Hepatocyte (in vitro differentiated cells): Measurements from ENCODE around the gene PXDC1.

ENCODE experiments used
- EZH2 ChIP-seq: fragments of 200-600 bp; sonication (generic); IDR thresholded peaks from 2 replicates; pipeline ENCODE4 v1.6.1; 2016; ENCODE audit warnings: antibody characterized with exemption, mild to moderate bottlenecking, borderline replicate concordance
- TF ChIP-seq, protein P1 (sequence below): fragments of 200-600 bp; sonication (generic); IDR thresholded peaks from 2 replicates; pipeline ENCODE4 v1.5.1; 2016; ENCODE audit warnings: antibody characterized with exemption, mild to moderate bottlenecking; ENCODE audit not compliant: poor library complexity

DNA sequence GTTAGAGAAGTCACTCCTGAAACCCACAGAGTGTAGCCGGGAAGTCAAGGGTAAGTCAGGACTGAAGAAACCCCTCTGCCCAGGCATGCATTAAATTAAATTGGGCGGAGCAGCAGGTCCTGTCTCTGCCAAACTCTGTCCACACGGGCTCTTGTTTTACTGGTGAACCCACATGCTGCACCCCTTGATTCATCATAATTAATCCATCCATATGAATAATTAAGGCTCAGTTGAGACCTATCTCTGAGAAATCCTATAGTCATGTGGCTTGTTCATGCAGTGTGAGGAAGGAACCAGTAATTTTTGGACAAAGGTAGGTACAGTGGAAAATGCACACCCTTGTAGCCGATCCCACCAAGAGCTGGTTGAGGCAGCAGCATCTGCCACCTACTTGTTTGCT is 43.0 kb downstream of the PXDC1 start:
- TF ChIP-seq, protein P1, sequence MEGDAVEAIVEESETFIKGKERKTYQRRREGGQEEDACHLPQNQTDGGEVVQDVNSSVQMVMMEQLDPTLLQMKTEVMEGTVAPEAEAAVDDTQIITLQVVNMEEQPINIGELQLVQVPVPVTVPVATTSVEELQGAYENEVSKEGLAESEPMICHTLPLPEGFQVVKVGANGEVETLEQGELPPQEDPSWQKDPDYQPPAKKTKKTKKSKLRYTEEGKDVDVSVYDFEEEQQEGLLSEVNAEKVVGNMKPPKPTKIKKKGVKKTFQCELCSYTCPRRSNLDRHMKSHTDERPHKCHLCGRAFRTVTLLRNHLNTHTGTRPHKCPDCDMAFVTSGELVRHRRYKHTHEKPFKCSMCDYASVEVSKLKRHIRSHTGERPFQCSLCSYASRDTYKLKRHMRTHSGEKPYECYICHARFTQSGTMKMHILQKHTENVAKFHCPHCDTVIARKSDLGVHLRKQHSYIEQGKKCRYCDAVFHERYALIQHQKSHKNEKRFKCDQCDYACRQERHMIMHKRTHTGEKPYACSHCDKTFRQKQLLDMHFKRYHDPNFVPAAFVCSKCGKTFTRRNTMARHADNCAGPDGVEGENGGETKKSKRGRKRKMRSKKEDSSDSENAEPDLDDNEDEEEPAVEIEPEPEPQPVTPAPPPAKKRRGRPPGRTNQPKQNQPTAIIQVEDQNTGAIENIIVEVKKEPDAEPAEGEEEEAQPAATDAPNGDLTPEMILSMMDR: no peak
- TF ChIP-seq EZH2: no peak
